Smooth muscle cell (in vitro differentiated cells): ENCODE measurements around the gene LIMCH1. TPM values are rescaled to one million over a fixed set of nuclear protein-coding genes. Genes with fewer than 3 reads are reported as not detected.

Source experiments
- DNase-seq: peaks from one replicate; lab custom pipeline; 2025; ENCODE audit not compliant: unreplicated experiment; lab: John Stamatoyannopoulos, UW
- H2AFZ ChIP-seq: fragments of 200-600 bp; sonication (generic); 2 replicates; pipeline ENCODE4 v1.6.0; 2016; ENCODE audit warnings: antibody characterized with exemption, low read depth, mild to moderate bottlenecking
- H3F3A ChIP-seq: fragments of 200-600 bp; sonication (generic); 2 replicates; pipeline ENCODE4 v1.6.0; 2017; ENCODE audit warnings: antibody characterized with exemption, low read depth
- H3K27ac ChIP-seq: fragments of 200-600 bp; sonication (generic); 2 replicates; pipeline ENCODE4 v1.5.1; 2016; ENCODE audit warnings: low read depth, mild to moderate bottlenecking
- H3K27me3 ChIP-seq: fragments of 200-600 bp; sonication (generic); 2 replicates; pipeline ENCODE4 v1.6.1; 2016; ENCODE audit warnings: low read depth, mild to moderate bottlenecking
- H3K36me3 ChIP-seq: fragments of 200-600 bp; sonication (generic); 2 replicates; pipeline ENCODE4 v1.5.1; 2016; ENCODE audit warnings: low read depth
- H3K4me1 ChIP-seq: fragments of 200-600 bp; sonication (generic); 2 replicates; pipeline ENCODE4 v1.5.1; 2016; ENCODE audit warnings: low read depth
- H3K4me2 ChIP-seq: fragments of 200-600 bp; sonication (generic); 2 replicates; pipeline ENCODE4 v1.6.0; 2016; ENCODE audit warnings: mild to moderate bottlenecking
- H3K4me3 ChIP-seq: fragments of 200-600 bp; sonication (generic); 2 replicates; pipeline ENCODE4 v1.5.1; 2016; ENCODE audit warnings: mild to moderate bottlenecking
- H3K79me2 ChIP-seq: fragments of 200-600 bp; sonication (generic); 2 replicates; pipeline ENCODE4 v1.6.0; 2016; ENCODE audit warnings: low read depth, mild to moderate bottlenecking
- H3K9ac ChIP-seq: fragments of 200-600 bp; sonication (generic); 2 replicates; pipeline ENCODE4 v1.6.0; 2016; ENCODE audit warnings: low read depth
- H3K9me3 ChIP-seq: fragments of 200-600 bp; sonication (generic); replicated peaks from 2 replicates; pipeline ENCODE4 v1.5.1; 2016; ENCODE audit warnings: low read depth
- H4K20me1 ChIP-seq: fragments of 200-600 bp; sonication (generic); 2 replicates; pipeline ENCODE4 v1.6.0; 2016; ENCODE audit warnings: low read depth
- WGBS: methylation state at CpG from one replicate; pipeline ENCODE4 v1.1.7; 2016; ENCODE audit warnings: low lambda C conversion rate; 5-methylcytosine and 5-hydroxymethylcytosine counted together
- polyA plus RNA-seq: library from polyadenylated mRNA; unstranded; fragments of >200 nt; fragmentation: Nextera tagmentation; extraction: Ambion mirVana; gene quantifications from 2 replicates; pipeline ENCODE4 v1.2.1, GENCODE V29; 2016
- total RNA-seq: library from RNA; depleted of rRNA; stranded (reverse); fragments of >200 nt; gene quantifications from 2 replicates; pipeline ENCODE4 v1.2.3, GENCODE V29; 2014
- TF ChIP-seq, protein P1 (sequence below): fragments of 200-600 bp; sonication (generic); IDR thresholded peaks from 2 replicates; pipeline ENCODE4 v1.5.1; 2017; ENCODE audit warnings: borderline replicate concordance, mild to moderate bottlenecking, antibody characterized with exemption; ENCODE audit not compliant: insufficient read depth, poor library complexity, severe bottlenecking

The LIMCH1 gene
- total and polyA plus RNA-seq, 2 experiments from 2014 or later: 2.6 to 7.6 TPM

DNA sequence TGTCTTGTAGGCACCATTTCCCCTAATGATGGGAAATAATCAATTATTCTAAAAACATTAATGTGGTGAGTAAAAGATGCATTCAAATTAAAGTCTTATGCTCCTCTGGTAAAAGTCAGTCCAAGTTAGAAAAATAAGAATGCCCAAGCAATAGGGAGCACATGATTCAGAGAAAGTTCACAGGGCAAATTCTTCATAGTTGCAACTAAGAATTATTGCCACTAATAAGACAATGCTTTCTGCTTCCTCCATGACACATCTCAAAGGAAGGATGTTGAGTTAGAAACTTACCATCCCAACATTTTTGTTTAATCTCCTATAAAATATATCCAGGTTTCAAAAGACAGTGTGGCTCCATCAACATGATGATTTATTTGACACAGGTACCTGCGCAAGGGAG is 184.2 kb downstream of the LIMCH1 start:
- no peak overlapping the region for H2AFZ ChIP-seq
- H3K4me2 ChIP-seq: no peak overlapping the region
- H3K4me3 ChIP-seq: no peak overlapping the region
- DNase-seq: no peak
- no peaks in the 10 kb centered on the region for H3K79me2 ChIP-seq
- no peaks in the 10 kb centered on the region for H3K9me3 ChIP-seq
- peaks cover 42% of the 10 kb centered on the region for H3K27me3 ChIP-seq
- 92% methylated on average over 1 of the region's 1 CpG for WGBS
- H3K36me3 ChIP-seq: no peaks in the 10 kb centered on the region
- TF ChIP-seq, protein P1, sequence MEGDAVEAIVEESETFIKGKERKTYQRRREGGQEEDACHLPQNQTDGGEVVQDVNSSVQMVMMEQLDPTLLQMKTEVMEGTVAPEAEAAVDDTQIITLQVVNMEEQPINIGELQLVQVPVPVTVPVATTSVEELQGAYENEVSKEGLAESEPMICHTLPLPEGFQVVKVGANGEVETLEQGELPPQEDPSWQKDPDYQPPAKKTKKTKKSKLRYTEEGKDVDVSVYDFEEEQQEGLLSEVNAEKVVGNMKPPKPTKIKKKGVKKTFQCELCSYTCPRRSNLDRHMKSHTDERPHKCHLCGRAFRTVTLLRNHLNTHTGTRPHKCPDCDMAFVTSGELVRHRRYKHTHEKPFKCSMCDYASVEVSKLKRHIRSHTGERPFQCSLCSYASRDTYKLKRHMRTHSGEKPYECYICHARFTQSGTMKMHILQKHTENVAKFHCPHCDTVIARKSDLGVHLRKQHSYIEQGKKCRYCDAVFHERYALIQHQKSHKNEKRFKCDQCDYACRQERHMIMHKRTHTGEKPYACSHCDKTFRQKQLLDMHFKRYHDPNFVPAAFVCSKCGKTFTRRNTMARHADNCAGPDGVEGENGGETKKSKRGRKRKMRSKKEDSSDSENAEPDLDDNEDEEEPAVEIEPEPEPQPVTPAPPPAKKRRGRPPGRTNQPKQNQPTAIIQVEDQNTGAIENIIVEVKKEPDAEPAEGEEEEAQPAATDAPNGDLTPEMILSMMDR: no peak
- no peak overlapping the region for H3K27ac ChIP-seq
- H3K4me1 ChIP-seq: no peaks in the 10 kb centered on the region
- H3F3A ChIP-seq: no peaks in the 10 kb centered on the region
- H3K9ac ChIP-seq: no peak overlapping the region
- H4K20me1 ChIP-seq: no peaks in the 10 kb centered on the region

DNA sequence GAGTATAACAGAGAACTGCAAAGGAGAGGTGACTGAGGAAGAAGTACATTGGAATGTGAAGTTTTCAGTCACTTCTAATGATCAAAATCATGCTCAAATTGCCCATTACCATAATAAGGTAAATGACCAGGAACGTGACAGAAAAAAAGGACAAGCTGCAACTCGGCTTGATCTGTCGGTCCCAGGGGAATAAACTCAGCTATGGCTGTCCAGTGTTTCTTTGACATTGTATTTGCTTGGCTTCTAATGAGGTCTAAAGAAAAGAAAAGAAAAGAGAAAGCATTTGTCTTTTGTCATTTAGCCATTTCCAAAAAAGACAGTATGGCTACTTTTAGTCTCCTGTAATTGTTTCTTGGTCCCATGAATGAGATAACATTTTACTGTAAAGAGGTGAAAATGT is 185.3 kb downstream of the LIMCH1 start:
- H3K27ac ChIP-seq: no peak overlapping the region
- H3K36me3 ChIP-seq: no peaks in the 10 kb centered on the region
- 82% methylated on average over 3 of the region's 3 CpGs for WGBS
- H3K79me2 ChIP-seq: no peaks in the 10 kb centered on the region
- no peaks in the 10 kb centered on the region for H3K9me3 ChIP-seq
- H3K4me1 ChIP-seq: no peaks in the 10 kb centered on the region
- TF ChIP-seq, protein P1: no peak
- H3K4me3 ChIP-seq: no peak overlapping the region
- peaks cover 45% of the 10 kb centered on the region for H3K27me3 ChIP-seq
- no peak for DNase-seq
- H3F3A ChIP-seq: no peaks in the 10 kb centered on the region
- H3K4me2 ChIP-seq: no peak overlapping the region
- H2AFZ ChIP-seq: no peak overlapping the region
- H3K9ac ChIP-seq: no peak overlapping the region
- H4K20me1 ChIP-seq: no peaks in the 10 kb centered on the region

DNA sequence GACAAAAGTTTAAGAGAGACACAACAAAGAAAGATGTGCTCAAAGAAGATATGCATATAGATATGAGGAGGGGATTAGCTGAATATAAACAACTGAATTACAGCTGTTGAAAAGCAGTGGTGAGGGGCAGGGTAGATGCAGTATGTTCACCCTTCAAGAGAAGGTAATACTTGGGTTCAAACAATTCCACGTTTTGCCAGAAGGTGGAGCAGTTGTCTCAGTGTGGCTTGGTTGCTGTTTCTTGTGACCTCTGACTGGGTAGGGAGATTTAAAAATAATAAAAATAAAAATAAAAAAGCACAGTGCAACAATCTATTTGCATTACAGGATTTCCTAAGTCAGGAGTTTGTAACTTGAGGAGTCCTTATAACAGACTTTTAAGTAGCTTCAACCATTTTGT is 187.3 kb downstream of the LIMCH1 start:
- no peaks in the 10 kb centered on the region for H3K9me3 ChIP-seq
- no peak overlapping the region for H3K4me2 ChIP-seq
- H2AFZ ChIP-seq: no peak overlapping the region
- H3K4me1 ChIP-seq: no peaks in the 10 kb centered on the region
- no peaks in the 10 kb centered on the region for H3K79me2 ChIP-seq
- TF ChIP-seq, protein P1: peak; percentile 23
- no peak overlapping the region for H3K27ac ChIP-seq
- H4K20me1 ChIP-seq: no peaks in the 10 kb centered on the region
- H3F3A ChIP-seq: no peaks in the 10 kb centered on the region
- 3% methylated on average over 1 of the region's 1 CpG for WGBS
- H3K9ac ChIP-seq: no peak overlapping the region
- peaks cover 64% of the 10 kb centered on the region for H3K27me3 ChIP-seq
- no peaks in the 10 kb centered on the region for H3K36me3 ChIP-seq
- DNase-seq: no peak
- no peak overlapping the region for H3K4me3 ChIP-seq

DNA sequence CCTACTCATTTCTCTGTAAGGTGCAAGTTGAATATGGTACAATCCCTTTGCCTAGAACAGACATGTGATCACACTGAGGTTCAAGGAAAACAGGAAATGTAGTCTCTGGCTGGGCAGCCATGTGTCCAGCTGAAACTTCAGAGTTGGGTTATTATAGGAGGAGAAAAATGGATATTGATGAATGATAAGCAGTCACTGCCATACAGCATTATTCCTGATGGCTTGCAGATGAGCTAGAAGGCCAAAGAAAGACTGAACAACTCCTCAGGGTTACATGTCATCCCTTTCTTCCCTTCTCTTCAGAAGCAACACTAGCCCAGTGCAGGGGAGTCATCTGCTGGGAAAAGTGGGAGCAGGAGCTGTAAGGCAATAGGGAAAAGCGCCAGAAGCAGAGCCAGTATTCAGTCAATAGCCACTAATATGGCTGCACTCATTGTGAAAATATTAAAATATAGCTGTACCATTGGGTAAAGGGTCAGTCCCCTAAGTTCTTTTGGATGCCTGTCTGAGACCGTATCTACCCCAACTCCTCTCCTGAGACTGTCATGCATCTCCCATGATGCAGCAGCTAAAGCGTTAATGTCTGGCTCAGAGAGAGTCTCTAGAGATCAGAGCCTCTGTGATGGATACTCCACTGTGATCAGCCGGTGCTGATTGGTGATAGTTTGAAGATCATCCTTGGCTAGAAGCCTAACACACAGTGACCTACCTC is 190.1 kb downstream of the LIMCH1 start:
- H3K79me2 ChIP-seq: no peaks in the 10 kb centered on the region
- no peak overlapping the region for H2AFZ ChIP-seq
- H3K9ac ChIP-seq: no peak overlapping the region
- TF ChIP-seq, protein P1: no peak
- H3K27ac ChIP-seq: no peak overlapping the region
- H3K4me2 ChIP-seq: no peak overlapping the region
- no peak for DNase-seq
- no peaks in the 10 kb centered on the region for H3F3A ChIP-seq
- H4K20me1 ChIP-seq: no peaks in the 10 kb centered on the region
- no peak overlapping the region for H3K4me3 ChIP-seq
- WGBS: 71% methylated on average over 4 of the region's 4 CpGs
- no peaks in the 10 kb centered on the region for H3K36me3 ChIP-seq
- no peaks in the 10 kb centered on the region for H3K4me1 ChIP-seq
- peaks cover 58% of the 10 kb centered on the region for H3K27me3 ChIP-seq
- no peaks in the 10 kb centered on the region for H3K9me3 ChIP-seq
